SH-SY5Y (cell line): ENCODE results near the gene ACAD9.

Source experiments
- GATA2 ChIP-seq: IDR thresholded peaks from 2 replicates; pipeline ENCODE4 v1.6.1; 2011; ENCODE audit warnings: mild to moderate bottlenecking, low read depth, low read length
- GATA3 ChIP-seq: IDR thresholded peaks from 2 replicates; pipeline ENCODE4 v1.6.1; 2011; ENCODE audit warnings: low read depth, mild to moderate bottlenecking, low read length, moderate library complexity

- TF ChIP-seq GATA3: no peak
- TF ChIP-seq GATA2: no peak
Observed at GRCh38 chr3:128848936-128849335, 30.5 kb upstream of the ACAD9 start.
